ENCODE measurements around the gene GRPEL2.
"Not testable (repeated sequence)": the region's sequence is repeated elsewhere in the genome, so short reads cannot be mapped to it uniquely, and the experiment has no call there.

DNA sequence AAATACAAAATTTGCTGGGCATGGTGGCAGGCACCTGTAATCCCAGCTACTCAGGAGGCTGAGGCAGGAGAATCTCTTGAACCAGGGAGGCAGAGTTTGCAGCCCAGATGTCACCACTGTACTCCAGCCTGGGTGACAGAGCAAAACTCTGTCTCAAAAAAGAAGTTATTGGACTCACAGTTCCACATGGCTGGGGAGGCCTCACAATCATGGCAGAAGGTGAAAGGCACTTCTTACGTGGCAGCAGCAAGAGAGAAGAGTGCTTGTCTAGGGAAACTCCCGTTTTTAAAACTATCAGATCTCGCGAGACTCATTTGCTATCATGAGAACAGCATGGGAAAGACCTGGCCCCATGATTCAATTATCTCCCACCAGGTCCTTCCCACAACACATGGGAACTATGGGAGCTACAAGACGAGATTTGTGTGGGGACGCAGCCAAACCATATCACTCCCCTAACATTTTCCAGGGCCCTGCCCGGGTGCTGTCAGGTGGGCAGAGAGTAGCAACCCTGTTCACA, 53.5 kb downstream of the GRPEL2 start:
- TF ChIP-seq CTCF, POLR2A (IDR thresholded peaks at IDR 0.05): not testable (repeated sequence)

Data from sigmoid colon (tissue), 3 donors.